ENCODE data around the gene SEPTIN2.
"Not testable (repeated sequence)": the region's sequence is repeated elsewhere in the genome, so short reads cannot be mapped to it uniquely, and the experiment has no call there.

Gene SEPTIN2

DNA sequence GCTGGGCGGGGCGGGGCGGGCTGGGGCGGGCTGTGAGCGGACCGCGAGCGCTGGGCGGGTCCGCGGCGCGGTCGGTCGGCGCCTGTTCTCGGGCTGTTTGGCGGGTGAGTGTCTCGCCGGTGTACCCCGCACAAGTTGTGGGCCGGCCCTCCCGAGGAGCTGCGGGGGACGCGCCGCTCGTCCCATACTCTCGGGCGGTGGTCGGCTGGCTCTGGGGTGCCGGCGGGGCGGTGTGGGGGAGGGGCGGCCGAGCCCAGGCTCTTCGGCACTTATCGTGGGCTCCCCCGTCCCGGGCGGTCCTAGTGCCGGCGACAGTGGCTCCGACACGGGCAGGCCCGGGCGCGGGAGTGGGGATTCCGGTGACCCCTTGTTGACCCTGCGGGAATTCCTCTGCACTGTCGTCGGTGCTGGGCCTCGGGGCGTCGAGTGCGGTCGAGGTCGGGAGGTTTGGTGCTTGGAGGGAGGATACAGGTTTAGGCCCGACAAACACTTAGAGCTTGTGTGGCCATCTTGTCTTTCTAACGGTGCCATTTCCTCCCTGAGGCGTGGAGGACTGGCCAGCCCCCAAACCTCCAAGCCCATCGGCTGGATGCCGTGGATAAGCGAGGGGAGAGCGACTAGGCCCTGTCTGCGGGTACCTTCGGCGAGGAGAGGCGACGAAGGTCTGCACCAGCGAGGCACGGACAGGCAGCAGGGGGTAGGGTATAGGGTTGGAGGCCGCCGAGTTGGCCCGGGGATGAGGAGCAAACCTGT is at the start of gene SEPTIN2:
Gene SEPTIN2, plus strand, starts transcription at position 47 of the 753 bp plus-strand sequence. CDS start 8,308 bp downstream, outside the sequence.
- peak; percentile 84 to 85 for DNase-seq

DNA sequence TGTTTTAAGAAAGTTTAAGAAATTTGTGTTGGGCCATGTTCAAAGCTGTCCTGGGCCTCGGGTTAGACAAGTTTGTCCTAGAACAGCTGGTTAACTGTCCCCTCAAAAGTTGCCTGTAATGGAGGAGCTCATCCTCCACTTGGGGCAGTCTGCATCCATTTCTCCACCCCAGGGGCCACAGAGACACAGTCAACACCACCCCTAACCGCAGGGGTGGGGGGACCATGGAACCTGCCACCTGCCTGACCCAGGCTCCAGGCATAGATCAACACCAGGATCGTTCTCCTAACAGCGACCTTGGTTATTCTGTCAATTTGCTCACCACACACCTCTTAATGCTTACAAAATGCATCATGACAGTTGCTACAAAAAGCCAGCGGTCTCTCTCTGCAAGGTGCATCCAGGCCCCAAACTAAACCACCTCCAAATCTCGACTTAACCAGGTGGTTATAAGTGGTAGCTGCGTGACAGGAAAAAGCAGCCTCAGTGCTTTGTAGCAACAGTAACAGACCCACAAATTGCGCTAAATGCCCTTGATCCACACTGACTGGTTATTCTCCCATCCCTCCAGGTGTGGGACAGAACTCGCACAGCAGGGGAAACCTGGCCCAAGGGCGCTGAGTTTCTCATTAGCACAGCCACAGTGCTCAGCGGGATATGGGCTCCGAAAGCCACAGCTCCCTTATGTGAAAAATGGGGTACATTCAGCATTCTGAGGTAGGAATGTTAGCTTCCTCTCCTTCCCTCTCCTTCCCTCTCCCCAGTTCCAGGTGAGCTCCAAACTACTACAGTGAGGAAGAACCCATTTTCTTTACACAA is 48.3 kb upstream of the SEPTIN2 start:
- no peak for DNase-seq

DNA sequence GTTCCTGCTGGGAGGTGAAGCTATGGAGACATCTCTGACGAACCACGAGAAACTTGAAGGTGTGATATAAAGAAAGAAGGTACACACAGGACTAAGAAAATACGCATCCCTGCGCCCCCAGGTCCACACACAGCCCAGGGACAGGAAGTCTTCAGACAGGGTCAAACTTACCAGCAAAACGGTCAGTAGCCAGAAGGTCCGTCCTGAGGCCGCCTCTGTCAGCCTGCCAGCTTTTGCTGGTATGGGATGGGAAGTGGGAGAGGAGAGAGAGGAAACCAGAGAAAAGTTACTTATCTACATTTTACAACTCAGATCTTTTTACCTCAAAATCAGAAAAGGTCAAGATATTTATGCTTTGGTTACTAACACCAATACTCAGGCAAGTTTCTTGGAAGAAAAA is 47.4 kb upstream of the SEPTIN2 start:
- no peak for DNase-seq

DNA sequence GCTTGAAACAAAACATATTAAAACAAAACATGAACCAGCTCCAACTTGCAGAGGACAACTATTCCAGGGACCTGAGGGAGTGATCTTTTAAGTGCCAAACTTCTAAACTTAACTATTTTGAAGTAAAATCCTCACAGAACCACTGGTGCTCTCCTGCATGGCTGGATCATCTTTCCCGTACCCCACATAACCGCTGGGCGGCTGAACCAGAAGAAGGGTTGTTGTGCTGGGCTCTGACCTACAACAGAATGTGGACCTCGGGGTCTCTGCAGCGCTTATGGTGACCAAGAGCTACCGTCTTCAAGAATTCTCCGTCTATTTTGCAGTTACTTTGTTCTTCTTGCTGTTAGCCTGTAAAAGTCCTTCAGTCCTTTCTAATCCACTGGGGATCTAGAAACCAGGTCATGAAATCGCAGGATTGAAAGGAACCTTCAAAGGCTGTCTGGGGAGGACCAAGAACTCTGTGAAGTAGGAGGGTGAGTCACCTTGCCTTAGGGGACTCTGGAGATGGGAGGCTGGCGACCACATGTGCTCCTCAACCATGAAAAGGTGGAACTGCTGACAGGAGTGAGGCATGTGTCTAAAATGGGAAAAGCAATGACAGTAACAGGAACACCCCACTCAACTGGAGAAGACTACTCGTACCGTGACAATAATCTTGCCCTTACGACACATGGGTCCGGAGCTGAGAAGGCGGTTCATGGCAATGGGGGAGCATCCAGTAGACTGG is 46.8 kb upstream of the SEPTIN2 start:
- no peak for DNase-seq

DNA sequence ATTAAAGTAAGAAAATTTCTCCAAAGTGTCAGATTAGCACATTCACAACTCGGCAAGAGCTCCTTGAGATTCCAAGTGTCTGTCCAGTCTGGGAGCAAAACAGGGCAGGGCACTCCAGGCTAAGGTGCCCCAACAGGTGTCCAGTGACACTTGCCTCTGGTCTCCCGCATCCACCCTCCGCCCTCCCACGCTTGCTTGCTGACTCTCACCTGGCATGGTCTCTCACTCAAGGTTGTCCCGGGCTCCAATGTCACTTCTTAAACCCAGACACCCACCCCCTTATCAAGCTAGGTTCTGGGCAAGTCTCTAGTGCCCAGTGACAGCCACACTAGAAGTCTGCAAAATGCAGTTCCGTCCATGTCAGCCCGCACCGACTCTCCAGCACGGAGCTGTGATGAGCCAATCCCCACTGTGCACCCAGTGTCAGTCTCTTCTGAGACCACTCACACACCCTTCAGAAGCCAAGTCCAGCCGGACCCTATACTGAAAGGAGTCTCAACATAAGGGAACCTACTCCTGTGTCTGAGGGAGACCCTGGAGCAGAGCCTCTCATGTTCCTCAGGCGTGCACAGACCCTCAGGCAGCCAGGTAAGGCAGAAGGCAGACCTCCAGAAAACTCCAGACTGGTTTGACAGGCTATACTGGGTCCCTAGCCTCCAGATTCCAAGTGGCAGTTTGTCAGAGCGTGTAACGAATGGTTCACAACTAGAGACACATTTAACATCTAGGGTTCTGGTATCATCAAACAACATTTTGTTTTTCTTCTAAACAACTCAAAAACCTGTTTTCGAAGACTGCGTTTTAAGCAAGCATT is 45.8 kb upstream of the SEPTIN2 start:
- DNase-seq = no peak

DNA sequence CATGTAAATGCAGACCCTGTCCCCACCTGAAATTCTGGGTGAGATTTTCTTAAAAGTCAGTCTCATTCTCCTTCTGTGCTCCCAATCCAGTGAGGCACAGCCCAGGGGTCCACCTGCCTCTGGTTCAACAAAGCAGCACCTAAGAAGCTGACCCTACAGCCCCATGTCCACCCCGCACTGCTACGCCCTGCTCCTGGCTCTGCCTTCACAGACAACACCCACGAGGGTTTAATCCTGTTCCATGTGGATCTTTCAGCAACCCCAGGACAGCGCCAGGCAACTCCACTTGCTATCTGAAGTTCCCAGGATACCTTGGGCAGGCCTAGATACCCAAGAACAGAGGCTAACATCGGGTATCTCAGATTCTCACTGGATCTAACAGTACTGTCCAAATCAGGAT is 45.2 kb upstream of the SEPTIN2 start:
- DNase-seq = no peak

DNA sequence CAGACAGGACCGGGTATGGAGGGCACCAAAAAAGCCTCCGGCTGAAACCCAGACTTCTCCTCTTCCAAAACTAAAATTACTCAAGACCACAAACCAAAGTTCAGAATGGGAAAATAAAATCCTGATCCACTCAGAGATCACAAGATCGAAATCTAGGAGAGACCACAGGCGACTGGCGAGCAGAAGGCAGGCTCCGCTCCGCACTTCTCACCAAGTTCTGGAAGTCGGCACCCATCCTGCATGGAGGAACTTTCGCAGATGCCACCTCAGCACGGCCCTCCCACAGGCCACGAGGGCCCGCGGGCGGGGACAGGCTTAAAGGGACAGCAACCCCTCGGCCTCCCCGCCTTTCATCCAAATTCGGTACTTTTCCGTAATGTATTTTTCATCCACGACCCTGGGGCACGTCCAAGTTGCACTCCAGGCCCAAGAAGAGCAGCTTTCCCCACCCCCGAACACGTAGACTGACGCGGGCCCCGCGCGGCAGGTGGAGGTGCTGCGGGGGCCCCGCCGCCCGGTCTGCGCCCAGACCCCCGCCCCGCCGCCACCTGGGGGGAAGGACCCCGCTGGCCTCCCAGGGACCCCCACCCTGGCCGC is 43.9 kb upstream of the SEPTIN2 start:
- DNase-seq = peak; percentile 55 to 57

DNA sequence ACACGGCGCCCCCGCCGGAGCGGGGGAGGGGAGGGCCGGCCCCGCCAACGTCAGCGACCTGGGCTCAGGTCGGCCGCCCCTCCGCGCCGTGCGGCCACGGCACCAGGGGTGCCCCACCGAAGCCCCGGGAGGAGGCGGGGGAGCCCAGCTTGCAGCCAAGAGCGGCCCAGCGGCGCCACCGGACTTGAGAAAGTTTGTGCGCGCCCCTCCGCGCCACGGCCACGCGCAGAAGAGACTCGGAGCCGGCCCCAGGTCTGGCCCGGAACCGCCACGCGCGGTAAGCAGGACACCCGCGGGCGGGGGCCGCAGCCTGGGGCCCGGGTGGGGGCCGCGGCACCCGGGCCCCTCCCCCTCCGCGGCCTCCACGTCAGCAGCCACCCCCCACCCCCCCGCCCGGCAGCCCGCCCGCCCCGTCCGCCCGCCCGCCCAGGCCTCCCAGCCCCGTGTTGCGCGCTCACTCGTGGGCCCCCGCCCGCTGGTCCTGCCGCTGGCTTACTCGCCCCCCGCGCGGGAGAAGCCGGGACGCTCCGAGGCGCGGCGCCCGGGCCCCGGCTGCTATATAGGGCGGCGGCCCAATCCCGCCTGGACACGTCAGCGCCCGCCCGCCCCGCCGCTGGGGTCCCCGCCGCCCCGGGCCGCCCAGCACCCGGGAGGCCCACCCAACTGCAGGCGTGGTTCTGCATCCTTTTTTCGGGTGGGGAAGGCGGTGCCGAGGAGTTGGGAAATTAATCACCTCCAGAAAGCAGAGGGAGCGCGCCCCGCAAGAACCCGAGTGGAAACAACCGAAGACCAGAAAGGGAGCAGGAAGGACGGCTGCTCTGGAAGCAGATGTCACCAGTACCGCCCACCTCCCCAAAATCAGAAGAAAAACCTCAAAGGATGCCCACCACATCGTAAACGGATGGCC is 43.2 kb upstream of the SEPTIN2 start:
- DNase-seq = peak; percentile 43 to 57

DNA sequence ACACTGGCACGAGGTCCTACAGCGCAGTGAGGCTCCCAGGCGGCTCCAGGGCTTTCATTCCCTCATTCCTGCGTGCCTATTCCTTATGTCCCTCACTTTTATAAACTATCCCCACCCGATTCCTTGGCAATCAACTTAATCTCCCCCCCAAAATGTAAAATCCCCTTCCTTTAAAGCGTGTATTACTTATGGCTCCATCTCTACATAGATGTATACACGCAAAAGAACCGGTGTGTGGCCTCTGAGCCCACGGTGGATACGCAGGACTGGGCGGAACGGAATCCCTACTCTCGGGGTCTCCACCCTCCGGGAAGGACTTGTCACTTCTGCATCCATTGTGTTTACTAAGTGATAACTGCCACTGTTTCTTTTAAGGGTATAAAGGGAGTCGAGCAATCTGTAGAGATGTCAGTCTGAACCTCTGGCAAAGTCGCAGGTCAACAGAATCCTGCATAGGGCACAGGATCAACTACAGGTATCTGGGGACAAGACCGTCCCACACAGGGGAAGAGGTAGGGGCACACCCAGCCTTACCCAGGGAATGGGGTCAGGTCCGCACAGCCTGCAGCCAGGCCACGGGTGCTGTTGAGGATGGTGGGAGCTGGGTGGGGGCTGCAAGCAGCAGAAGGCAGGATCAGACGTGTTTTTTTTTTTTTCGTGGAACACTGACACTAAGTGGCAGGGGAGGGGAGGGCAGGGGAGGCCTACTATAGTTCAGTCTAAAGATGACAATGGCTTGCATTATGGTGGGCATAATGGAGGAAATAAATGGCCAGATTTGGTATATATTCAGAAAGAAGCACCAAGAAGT is 42.3 kb upstream of the SEPTIN2 start:
- DNase-seq = no peak

DNA sequence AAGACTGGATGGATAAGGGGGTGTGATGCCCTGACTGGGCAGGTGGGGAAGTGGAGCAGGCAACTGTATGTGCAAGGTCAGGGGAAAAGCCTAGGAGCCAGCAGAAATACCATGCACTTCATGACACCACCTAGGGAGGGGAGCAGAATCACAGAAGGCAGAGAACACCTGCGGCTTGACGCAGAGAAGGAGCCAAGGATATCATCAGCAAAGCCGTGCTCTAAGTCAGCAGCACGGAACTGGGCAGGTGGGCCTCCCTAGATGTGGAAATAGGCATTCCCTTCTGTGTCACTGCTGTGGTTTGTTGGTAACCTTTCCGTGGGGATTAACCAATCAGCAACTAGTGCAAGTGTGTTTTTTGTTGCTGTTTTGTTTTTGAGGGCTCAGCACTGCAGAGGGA is 41.6 kb upstream of the SEPTIN2 start:
- no peak for DNase-seq

DNA sequence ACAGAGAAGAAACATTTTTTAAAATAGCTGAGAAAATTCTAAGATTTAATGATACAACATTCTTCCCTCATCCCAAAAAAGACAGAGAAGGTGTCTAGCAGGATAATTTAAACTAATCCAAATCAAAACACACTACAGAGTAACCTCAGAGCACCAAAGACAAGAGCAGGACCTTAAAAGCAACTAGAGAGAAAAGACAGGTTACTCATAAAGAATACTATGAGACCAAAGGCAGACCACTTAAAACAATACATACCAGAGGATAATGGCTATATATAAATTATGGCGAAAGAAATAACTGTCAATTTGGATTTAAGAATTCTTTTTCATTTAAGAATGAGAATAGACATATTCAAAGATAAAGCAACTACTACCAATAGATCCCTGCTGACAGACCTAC is 40.2 kb upstream of the SEPTIN2 start:
- DNase-seq = no peak

DNA sequence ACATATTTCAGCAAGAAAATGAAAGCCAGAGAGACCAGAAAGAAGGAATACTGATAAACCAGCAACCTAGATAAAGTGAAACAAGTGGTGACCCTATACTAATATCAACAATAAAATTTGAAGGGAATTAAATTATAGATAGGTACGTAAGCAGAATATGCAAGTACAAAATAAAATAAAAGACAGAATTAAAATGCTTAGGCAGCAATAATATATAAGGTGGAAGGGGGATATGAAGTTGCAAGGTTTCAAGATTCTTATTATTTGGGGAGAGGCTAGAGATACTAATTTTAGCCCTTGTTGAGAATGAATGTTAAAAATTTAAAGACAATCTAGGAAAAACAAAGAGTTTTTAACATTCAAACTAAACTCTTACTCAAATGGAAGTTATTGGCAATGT is 39.8 kb upstream of the SEPTIN2 start:
- DNase-seq = no peak

DNA sequence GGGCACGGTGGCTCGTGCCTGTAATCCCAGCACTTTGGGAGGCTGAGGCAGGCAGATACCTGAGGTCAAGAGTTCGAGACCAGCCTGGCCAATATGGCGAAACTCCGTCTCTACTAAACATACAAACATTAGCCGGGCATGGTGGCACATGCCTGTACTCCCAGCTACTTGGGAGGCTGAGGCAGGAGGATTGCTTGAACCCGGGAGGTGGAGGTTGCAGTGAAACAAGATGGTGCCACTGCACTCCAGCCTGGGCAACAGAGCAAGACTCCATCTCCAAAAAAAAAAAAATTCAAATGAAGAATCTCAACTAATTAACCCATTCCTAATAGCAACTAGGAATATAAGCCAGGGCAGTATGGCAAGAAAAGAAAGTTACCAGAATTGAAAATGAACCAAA is 37.4 kb upstream of the SEPTIN2 start:
- not testable (repeated sequence) for DNase-seq

DNA sequence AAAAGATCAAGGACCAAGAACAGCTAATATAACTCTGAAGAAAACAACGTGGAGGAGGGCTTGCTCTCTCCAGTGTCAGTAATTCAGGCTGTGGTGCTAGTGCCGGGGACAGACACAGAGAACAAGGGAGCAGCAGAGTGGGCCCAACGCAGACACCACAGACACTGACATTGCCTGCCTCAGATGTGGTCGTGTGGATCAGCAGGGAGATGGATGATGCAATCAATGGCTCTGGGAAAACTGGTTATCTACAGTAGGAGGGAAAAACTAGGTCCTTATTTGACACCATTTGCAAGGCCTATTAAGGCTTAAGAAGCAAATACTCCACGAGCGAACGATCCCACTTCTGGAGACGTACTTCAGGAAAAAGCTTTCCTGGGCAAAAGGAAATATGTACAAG is 36.3 kb upstream of the SEPTIN2 start:
- no peak for DNase-seq

DNA sequence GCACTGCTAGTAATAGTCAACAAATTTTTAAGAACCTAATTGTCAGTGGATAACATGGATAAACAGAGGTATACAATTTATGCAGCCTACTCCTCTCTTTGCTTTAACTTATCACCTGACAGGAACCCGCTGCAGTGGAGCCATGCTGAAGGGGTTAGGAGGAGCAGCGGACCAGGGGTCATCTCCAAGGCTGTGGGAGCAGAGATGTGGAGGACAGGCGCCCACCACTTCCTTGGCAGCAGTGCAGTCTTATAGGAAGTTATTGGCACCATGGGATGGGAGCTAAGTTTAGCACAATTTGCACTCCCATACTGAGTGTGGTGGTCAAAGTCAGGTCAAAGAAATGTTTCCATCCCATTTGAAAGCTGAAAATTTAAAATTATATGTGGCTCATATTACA is 35.9 kb upstream of the SEPTIN2 start:
- no peak for DNase-seq

DNA sequence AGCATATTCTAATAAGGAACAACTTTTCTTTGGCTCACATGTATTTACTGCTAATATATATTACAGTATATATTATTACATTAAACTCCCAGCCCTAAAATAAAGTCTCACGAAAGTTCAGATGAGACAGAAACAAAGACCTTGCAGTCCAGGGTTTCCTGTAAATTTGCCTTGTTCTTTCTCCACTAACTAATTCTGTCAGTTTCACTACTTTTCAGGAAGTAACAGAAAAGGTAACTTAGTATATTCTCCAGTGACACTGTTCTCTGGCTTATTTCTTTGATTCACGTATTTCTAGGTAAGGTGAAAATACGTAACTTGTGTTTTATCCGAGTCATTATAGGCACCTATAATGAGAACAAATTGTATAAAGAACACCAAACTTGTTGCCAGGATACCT is 35.4 kb upstream of the SEPTIN2 start:
- no peak for DNase-seq

DNA sequence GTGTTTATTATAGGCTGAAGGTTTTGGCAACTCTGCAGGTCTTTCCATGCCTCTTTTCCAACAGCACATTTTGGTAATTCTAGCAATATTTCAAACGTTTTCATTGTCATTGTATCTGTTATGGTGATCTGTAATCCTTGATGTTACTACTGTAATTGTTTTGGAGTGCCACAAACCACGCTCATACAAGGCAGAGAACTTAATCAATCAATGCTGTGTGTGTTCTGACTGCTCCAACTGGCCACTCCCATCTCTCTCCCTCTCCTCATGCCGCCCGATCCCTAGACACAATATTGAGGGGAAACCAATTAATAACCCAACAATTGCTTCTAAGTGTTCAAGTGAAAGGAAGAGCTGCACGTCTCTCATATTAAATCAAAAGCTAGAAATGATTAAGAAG is 33.2 kb upstream of the SEPTIN2 start:
- DNase-seq = no peak

DNA sequence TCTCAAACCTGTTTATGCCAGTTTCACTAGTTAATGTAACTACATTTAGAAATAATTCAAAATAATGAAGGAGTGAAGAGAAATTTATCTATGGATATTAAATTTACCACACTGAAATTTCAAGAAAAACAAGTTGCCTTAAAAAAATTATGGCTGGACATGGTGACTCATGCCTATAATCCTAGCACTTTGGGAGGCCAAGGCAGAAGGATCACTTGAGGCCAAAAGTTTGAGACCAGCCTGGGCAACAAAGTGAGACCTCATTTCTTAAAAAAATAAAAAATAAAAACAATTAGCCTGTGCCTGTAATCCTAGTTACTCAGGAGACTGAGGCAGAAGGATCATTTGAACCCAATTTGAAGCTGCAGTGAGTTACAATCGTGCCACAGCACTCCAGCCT is 30.1 kb upstream of the SEPTIN2 start:
- no peak for DNase-seq

DNA sequence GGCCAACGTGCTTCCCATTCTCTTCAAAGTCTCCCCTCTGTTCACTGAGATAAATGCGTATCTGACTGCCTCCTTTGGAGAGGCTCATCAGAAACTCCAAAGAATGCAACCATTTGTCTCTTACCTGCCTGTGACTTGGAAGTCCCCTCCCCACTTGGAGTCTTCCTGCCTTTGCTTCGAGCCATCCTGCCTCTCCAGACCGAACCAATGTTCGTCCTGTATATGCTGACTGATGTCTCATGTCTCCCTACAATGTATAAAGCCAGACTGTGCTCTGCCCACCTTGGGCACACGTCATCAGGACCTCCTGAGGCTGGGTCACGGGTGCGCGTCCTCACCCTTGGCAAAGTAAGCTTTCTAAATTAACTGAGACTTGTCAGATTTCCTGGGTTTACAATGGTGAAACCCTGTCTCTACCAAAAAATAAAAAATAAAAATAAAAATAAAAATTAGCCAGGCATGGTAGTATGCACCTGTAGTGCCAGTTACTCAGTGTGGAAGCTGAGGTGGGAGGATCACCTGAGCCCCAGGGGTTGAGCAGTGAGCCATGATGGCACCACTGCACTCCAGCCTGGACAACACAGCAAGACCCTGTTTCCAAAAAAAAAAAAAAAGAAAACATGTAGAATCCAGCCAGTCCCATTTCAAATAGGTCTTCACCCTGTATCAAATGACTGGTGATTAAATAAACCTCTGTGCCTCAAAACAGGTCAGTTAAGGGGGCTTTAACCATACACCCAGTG is 29.2 kb upstream of the SEPTIN2 start:
- no peak for DNase-seq

Measured in CD4-positive, alpha-beta T cell treated with Interleukin-4 for 1 hour (primary cell).